NCI-H128 (cell line): ENCODE measurements around the gene KRTAP4-11.
"Not testable (repeated sequence)": the region's sequence is repeated elsewhere in the genome, so short reads cannot be mapped to it uniquely, and the experiment has no call there.

Experiments
- DNase-seq: peaks from one replicate; lab custom pipeline; 2025; ENCODE audit not compliant: unreplicated experiment; lab: John Stamatoyannopoulos, UW

The KRTAP4-11 gene

GRCh38 chr17:41117846-41118386 lies at the start of gene KRTAP4-11:
KRTAP4-11 (minus strand) TSS chr17:41118373; CDS start chr17:41118315, 58 bp downstream.
- not testable (repeated sequence) for DNase-seq

- no peak for DNase-seq
These were observed 49.4 kb upstream of the KRTAP4-11 start for GRCh38 chr17:41167561-41167960.

GRCh38 chr17:41163828-41164227 lies 45.7 kb upstream of the KRTAP4-11 start:
- DNase-seq = no peak

GRCh38 chr17:41160648-41161047 lies 42.5 kb upstream of the KRTAP4-11 start, which contains the start of gene KRTAP4-4:
KRTAP4-4 (minus strand) TSS chr17:41160748; CDS start chr17:41160691, 57 bp downstream.
- DNase-seq = no peak

- DNase-seq = not testable (repeated sequence)
These were observed 42.0 kb upstream of the KRTAP4-11 start for GRCh38 chr17:41160190-41160589.

- no peak for DNase-seq
These were observed 35.7 kb upstream of the KRTAP4-11 start for GRCh38 chr17:41153856-41154255.

- DNase-seq = no peak
These were observed 33.4 kb upstream of the KRTAP4-11 start for GRCh38 chr17:41151525-41151924.

GRCh38 chr17:41150026-41150425 lies 31.9 kb upstream of the KRTAP4-11 start:
- DNase-seq = no peak

- DNase-seq = no peak
These were observed 31.4 kb upstream of the KRTAP4-11 start, which contains the start of gene KRTAP4-5 for GRCh38 chr17:41149652-41149985. KRTAP4-5 (minus strand) TSS chr17:41149825; CDS start chr17:41149767, 58 bp downstream.

- not testable (repeated sequence) for DNase-seq
These were observed 30.9 kb upstream of the KRTAP4-11 start for GRCh38 chr17:41148971-41149651.

- no peak for DNase-seq
These were observed 29.5 kb upstream of the KRTAP4-11 start for GRCh38 chr17:41147531-41148204.

GRCh38 chr17:41145261-41145660 lies 27.1 kb upstream of the KRTAP4-11 start:
- DNase-seq = no peak

- DNase-seq = no peak
These were observed 26.7 kb upstream of the KRTAP4-11 start for GRCh38 chr17:41144846-41145245.

GRCh38 chr17:41141361-41141760 lies 23.2 kb upstream of the KRTAP4-11 start:
- DNase-seq = no peak

- DNase-seq = no peak
These were observed 22.4 kb upstream of the KRTAP4-11 start, which contains the start of gene KRTAP4-6 for GRCh38 chr17:41140360-41141131. KRTAP4-6 (minus strand) TSS chr17:41140544; CDS start chr17:41140487, 57 bp downstream.

- not testable (repeated sequence) for DNase-seq
These were observed 21.7 kb upstream of the KRTAP4-11 start for GRCh38 chr17:41139865-41140264.

- no peak for DNase-seq
These were observed 15.9 kb upstream of the KRTAP4-11 start for GRCh38 chr17:41133880-41134735.

GRCh38 chr17:41131979-41132378 lies 13.8 kb upstream of the KRTAP4-11 start:
- no peak for DNase-seq

- DNase-seq = no peak
These were observed 9.2 kb upstream of the KRTAP4-11 start for GRCh38 chr17:41127371-41127770.

GRCh38 chr17:41126412-41126811 lies 8.2 kb upstream of the KRTAP4-11 start:
- no peak for DNase-seq
